Embryonic facial prominence (tissue), 1 donor: ENCODE data around the gene LYAR.
A peak's percentile ranks its signal among the peaks of the same experiment; 100 is the strongest.
"Not testable (repeated sequence)": the region's sequence is repeated elsewhere in the genome, so short reads cannot be mapped to it uniquely, and the experiment has no call there.

ENCODE experiments used
- DNase-seq: peaks from one replicate; pipeline ENCODE4 v3.0.0-alpha.2; 2016; ENCODE audit errors: extremely low spot score

The LYAR gene

GRCh38 chr4:4260185-4260751 is 29.7 kb downstream of the LYAR start:
- DNase-seq = no peak

DNA sequence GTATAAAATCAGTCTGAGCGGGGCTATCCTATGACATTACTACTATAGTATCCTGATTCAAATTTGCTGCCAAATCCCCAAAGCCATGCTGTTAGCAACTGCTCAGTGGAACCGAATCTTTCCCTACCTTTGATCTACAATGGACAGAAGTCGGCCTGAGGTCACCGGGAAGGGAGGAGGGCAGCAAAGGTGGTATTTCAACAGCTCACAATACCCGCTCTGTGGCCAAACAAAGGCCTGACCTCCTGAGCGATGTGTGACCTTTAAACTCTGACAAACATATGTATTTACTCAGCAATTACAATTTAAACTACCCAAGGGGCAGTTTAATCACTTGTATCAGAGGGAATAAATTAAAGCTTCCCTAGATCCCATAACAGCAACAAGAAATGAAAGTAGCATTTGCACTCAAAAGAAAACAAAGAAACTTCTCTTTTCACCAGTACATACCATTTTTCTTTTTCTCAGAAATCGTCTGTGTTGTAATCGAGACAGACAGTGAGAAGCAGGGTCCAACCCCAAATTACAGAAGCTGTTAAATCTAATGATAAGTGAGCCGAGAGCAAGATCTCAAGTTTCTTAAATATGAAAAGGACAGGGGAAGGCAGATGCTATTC is 30.4 kb downstream of the LYAR start:
- no peak for DNase-seq

GRCh38 chr4:4257705-4258104 is 32.2 kb downstream of the LYAR start:
- DNase-seq = not testable (repeated sequence)

- no peak for DNase-seq
These were observed 33.2 kb downstream of the LYAR start for GRCh38 chr4:4256799-4257198.

DNA sequence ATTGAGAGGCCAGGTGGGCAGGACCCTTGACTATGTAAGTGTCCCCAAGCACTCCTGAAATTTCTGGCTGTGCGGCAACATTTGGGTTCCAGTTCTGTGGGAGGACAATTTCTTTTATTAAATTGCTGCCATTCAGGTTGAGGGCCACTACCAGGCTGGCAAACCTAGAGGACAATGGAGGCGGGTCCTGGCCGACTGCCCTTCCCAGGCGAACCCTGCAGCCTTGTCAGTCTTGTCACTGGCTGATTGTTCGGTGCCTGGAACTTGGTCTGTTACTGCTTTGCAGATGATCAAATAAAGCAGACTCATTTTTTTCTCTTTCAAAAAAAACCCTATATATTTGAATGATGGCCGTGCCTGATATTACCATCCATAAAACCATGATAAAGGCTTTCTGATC is 35.3 kb downstream of the LYAR start:
- DNase-seq = no peak

- DNase-seq = no peak
These were observed 35.8 kb downstream of the LYAR start for GRCh38 chr4:4254199-4254598.

- no peak for DNase-seq
These were observed 40.1 kb downstream of the LYAR start for GRCh38 chr4:4249866-4250265.

DNA sequence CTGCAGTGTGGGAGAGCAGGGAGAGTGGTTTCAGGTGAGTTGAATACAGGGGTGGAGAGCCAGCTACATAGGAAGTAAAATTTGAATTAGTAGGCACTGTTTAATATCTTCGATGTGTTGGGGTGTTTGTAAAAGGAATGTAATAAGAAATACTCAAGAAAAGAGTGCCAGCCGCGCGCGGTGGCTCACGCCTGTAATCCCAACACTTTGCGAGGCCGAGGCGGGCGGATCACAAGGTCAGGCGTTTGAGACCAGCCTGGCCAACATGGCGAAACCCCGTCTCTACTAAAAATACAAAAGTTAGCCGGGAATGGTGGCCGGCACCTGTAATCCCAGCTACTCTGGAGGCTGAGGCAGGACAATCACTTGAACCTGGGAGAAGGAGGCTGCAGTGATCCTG is 40.6 kb downstream of the LYAR start:
- not testable (repeated sequence) for DNase-seq

GRCh38 chr4:4248885-4249203 is 41.1 kb downstream of the LYAR start:
- no peak for DNase-seq

DNA sequence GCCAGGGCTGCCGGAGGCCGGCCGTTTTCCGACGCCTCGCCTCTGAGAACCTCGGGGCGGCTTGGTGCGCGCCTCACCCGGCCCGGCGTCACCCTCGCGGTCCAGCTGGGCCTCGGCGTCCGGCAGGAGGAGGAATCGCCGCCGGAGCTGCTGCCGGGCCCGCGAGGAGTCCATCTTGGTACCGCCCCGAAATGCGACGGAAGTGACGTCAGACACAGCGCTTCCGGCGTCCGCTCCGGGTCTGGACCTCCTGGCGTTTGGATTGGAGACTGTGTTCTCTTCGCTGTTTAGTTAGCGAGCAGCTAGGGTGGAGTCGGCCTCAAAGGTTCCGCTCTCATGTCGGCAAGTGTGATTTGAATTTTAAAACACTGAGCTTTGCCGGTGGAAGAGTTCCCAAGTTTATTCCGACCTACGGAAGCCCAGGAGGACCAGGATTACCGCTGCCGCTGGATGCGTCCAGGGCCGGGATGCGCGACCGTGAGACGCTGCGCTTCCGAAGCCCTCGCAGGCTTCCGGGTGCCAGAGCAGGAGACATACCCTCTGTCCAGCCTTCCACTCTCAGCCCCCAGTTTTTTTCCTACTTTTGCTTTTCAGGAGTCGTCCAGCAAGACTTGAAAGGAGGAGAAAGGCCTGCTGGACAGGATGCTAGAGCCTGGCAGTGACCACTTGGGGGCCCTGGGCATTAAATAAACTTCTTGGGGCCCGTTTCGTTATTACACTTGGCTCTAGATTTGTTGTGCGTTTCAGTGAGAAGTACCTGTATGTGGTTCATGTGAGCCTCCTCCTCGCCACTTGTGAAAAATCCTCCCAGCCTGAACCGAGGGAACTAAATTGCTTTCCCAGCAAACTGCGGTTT is 41.7 kb downstream of the LYAR start, which contains the start of gene TMEM128:
TSS of gene TMEM128 (minus strand) at position 195 of the 856 bp plus-strand sequence. CDS start at position 174, 21 bp downstream.
- peak; percentile 92 for DNase-seq

DNA sequence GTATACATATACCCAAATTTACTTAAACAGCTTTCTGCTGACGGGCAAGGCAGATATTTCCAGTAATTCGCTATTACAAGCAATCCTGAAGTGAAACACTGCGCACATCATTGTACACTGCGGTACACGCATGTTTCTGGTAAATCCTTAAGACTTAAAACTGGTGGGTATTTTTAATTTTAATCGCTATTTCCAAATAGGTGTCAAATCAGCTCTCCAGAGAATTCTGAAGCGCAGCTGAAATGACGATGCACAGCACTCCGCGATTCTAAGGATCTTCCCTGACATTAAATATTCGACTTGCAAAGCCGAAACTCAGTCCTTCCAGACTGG is 42.3 kb downstream of the LYAR start:
- no peak for DNase-seq

- DNase-seq = no peak
These were observed 44.8 kb downstream of the LYAR start for GRCh38 chr4:4245172-4245571.

GRCh38 chr4:4239551-4239950 is 50.4 kb downstream of the LYAR start:
- not testable (repeated sequence) for DNase-seq

DNA sequence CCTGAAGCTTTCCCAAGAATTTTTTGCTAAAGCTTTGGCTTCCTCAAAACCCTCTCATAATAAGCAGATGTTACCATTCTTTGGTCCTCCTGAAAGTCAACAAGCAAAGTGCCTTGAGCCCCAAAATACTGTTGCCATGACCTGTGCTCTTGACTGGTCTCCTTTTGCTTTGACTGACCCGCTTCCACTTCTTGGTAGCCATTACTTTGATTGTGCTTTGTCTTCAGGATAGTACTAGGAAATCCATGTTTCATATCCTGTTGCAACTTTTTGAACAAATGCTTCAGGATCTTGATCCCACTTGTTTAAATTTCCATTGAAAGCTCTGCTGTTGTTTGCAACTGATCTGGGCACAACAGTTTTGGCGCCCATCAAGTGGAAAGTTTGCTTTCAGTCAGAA is 56.3 kb downstream of the LYAR start:
- no peak for DNase-seq

- DNase-seq = no peak
These were observed 61.6 kb downstream of the LYAR start for GRCh38 chr4:4228356-4228668.

DNA sequence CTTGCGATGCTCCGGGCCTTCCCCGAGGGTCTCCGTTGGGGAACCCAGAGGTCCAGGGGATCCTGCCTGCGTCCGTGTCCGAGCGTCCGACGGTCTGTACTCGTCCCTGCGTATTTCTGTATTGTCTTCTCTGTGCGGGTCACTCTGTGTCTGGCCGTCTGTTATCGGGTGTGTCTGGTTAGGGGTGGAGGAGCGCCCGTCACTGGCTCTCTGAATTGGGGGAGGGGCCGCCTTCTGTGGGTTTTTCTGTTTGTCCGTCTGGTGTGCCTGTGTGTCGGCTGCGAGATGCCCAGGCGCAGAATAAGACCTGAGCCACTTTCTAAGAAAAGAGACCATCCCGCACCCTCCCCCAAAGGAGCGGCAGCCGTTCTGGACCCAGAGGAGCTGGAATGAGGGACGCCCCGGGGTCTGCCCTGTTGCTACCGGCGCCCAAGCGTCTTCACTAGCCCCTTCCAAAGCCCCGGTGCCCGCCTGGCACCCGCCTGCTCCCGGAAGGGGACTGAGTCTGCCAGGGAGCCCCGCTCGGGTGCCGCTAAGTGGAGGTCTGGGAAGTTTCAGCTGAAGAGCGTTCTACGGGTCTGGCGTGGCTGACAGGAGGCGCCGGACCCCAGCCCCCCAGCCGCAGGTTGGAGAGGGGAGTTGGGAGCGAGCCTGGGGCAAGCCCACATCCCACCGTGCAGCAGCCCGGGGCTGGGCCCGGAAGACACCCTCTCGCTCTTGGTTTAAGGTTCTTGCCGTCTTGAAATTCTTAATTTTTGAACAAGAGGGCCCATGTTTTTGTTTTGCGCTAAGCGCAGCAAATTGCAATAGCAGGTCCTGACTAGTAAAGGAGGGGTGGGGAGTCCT is 62.2 kb downstream of the LYAR start:
- no peak for DNase-seq

DNA sequence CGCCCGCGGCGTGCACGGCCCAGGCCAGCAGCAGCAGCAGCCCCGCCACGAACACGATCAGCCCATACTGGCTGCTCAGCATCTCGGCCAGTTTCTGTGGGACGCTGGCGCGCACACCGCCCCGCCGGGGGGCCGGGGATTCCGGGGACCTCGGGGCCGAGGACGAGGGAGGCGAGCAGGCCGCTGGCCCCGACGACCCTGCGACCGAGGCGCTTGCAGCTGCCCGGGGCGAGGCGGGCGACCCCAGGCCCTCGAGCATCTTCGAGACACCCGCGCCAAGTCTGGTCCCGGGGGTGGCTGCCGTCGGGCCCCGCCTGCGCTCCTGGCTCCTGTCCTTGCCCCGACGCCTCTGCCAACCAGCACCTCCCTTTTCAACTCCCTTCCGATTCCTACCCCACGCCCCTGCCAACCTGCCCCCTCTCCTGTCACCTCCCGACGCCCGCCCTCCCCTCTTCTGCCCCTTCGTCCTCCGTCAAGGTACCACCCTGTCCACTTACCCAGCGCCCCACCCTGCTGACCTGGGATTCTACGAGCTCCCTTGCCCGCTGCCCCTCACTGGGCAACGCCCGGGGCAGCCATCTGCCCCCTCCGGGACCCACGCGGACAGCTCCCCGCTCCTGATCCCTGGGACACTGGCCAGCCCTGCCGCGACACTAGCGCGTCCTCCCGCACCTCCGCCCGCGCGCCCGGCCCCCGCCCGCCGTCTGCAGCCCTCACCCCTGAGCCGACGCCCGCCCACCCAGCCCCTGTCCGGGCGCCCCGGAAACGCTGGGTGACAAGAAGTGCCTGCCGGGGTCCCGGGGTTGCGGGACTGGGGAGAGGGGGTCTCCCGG is 63.1 kb downstream of the LYAR start, which contains the start of gene OTOP1:
TSS of gene OTOP1 (minus strand) at position 324 of the 833 bp plus-strand sequence. CDS start at position 259, 65 bp downstream.
- DNase-seq = no peak

DNA sequence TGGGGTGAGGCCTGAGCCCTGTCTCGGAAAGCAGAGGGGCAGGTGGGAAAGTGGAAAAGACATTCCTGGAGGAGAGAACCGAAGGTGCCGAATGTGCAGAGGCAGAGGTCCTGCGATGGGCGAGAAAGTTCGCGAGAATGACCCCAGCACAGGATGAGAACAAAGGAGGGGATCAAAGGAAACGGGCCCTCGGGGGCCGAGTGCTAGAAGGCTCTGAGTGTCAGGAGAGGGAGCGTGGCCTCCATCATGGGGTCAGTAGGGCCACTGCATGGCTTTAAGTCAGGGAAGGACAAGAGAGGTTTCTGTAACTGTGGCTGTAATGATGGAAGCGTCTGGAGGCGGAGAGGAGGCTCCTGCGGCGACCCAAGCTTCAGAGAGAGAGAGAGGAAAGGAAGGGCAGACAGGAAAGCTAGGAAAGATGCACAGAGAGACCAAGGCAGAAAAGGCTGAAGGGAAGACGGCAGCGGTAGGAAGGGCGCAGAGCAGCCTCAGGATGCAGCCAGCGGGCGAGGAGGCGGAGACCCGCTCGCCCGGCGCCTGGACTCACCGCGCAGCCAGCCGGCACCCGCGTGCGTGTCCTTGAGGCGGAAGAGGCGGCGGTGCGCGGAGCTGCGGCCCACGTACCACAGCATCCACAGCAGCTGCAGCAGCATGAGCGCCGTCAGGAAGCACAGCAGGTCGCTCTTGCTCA is 63.9 kb downstream of the LYAR start:
- DNase-seq = no peak
